OCI-LY3 (cell line): ENCODE measurements around the gene TCERG1L.

Source experiments
- EZH2phosphoT487 ChIP-seq: fragments of 200-600 bp; shearing (Covaris generic); IDR thresholded peaks from 2 replicates; pipeline ENCODE4 v1.6.1; 2018; ENCODE audit warnings: antibody characterized with exemption, mixed run types, low read depth
- TF ChIP-seq, protein P1 (sequence below): fragments of 200-600, 300-600 bp; sonication (generic); IDR thresholded peaks from 2 replicates; pipeline ENCODE4 v1.5.1; 2014; ENCODE audit warnings: antibody characterized with exemption, low read length, low read depth

DNA sequence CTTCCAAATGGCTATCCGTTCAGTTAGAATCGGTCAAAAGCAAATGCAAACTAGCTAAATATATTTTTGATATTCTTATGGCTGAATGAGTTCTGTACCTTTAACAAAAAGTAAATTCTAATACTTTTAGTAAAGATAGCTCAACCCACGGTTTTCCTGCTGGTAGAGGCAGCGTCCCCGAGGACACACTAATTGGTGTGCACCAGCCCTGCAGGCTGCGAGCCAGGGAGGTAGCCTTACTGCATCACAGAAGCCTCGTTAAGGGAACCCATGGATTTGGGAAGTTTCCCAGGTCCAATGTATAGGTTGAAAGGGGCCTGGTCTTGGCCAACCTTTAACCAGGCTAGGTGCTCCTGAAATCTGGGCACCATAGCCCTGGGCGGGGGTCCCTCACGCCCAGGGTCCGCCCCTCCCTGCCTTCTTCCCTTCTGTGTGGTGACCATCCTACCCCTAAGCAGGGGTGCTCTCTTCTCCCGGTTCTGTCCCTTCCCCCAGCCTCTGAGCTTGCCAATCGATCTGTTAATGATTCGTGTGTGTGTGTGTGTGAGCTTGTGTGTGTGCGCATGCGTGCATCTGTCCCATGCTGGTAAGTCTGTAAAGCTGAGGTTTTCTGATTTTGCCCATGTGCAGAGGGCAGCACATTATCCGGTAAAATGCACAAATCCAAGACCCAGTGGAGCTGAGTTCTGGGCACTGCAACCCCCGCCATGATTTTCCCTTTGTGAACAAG is 191.7 kb downstream of the TCERG1L start:
- TF ChIP-seq, protein P1, sequence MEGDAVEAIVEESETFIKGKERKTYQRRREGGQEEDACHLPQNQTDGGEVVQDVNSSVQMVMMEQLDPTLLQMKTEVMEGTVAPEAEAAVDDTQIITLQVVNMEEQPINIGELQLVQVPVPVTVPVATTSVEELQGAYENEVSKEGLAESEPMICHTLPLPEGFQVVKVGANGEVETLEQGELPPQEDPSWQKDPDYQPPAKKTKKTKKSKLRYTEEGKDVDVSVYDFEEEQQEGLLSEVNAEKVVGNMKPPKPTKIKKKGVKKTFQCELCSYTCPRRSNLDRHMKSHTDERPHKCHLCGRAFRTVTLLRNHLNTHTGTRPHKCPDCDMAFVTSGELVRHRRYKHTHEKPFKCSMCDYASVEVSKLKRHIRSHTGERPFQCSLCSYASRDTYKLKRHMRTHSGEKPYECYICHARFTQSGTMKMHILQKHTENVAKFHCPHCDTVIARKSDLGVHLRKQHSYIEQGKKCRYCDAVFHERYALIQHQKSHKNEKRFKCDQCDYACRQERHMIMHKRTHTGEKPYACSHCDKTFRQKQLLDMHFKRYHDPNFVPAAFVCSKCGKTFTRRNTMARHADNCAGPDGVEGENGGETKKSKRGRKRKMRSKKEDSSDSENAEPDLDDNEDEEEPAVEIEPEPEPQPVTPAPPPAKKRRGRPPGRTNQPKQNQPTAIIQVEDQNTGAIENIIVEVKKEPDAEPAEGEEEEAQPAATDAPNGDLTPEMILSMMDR: no peak
- TF ChIP-seq EZH2phosphoT487: no peak
